Endothelial cell of umbilical vein (primary cell): ENCODE results near the gene CLEC7A. TPM values are rescaled to one million over a fixed set of nuclear protein-coding genes. Genes with fewer than 3 reads are reported as not detected.

Source experiments
- BruUV-seq: library from RNA; stranded (reverse); fragments of 400-500 nt; replicated peaks from 2 replicates; lab custom pipeline; 2021; lab: Mats Ljungman, UMichigan
- CTCF ChIA-PET: fragments of 300-600, 350-600 bp; sonication (Branson Sonifier 250); formaldehyde crosslinking; loops from one replicate; lab custom pipeline; 2021; ENCODE audit warnings: antibody characterized with exemption, inconsistent platforms; lab: Charles Lee
- POLR2A ChIA-PET: fragments of 300-600, 350-600 bp; sonication (Branson Sonifier 250); formaldehyde crosslinking; loops from one replicate; lab custom pipeline; 2021; ENCODE audit warnings: antibody characterized with exemption, inconsistent platforms; lab: Charles Lee
- DNase-seq: peaks from one replicate; pipeline ENCODE4 v3.0.0-alpha.2; 2011; ENCODE audit warnings: low read depth, low spot score
- FAIRE-seq: peaks from 2 replicates; lab custom pipeline; 2011; peaks lifted over from hg19 to GRCh38; lab: Jason Lieb, UNC
- H2AFZ ChIP-seq: 2 replicates; pipeline ENCODE4 v1.6.0; 2012; ENCODE audit warnings: low read depth, low read length, control low read depth, inconsistent platforms
- H3K27ac ChIP-seq: 2 replicates; pipeline ENCODE4 v1.5.1; 2011; ENCODE audit warnings: low read depth, mild to moderate bottlenecking, control low read depth, low read length, moderate library complexity; ENCODE audit not compliant: insufficient read depth
- H3K27me3 ChIP-seq, 2 experiments: 2 replicates each; pipeline versions ENCODE4 v1.6.0 to v1.6.1; 2011; ENCODE audit warnings: low read length in 2 of 2, mixed read lengths in 1 of 2; ENCODE audit not compliant: control insufficient read depth in 2 of 2, insufficient read depth in 2 of 2
- H3K36me3 ChIP-seq, 2 experiments: 2 replicates in 1 of 2; 3 replicates in 1 of 2; pipeline ENCODE4 v1.5.1; 2011; ENCODE audit warnings: low read length in 2 of 2, mild to moderate bottlenecking in 1 of 2, moderate library complexity in 1 of 2; ENCODE audit not compliant: control insufficient read depth in 2 of 2, insufficient read depth in 2 of 2; ENCODE audit errors: extremely low read depth in 1 of 2
- H3K4me1 ChIP-seq: 3 replicates; pipeline ENCODE4 v1.5.1; 2011; ENCODE audit warnings: mild to moderate bottlenecking, low read length; ENCODE audit not compliant: control insufficient read depth, insufficient read depth; ENCODE audit errors: extremely low read depth
- H3K4me2 ChIP-seq: 2 replicates; pipeline ENCODE4 v1.6.1; 2011; ENCODE audit warnings: low read length, control low read depth, mixed read lengths; ENCODE audit not compliant: insufficient read depth
- H3K4me3 ChIP-seq, 3 experiments: fragments of 200-600 bp in 1 of 3; sonication (generic), shearing (Covaris generic) in 1 of 3; replicated peaks in 1 of 3; 2 replicates each; pipeline ENCODE4 v1.5.1; 2011 to 2016; ENCODE audit warnings: control low read depth in 3 of 3, low read length in 3 of 3, mild to moderate bottlenecking in 2 of 3, inconsistent platforms in 1 of 3, low read depth in 1 of 3, moderate library complexity in 1 of 3; ENCODE audit not compliant: insufficient read depth in 1 of 3
- H3K79me2 ChIP-seq: 2 replicates; pipeline ENCODE4 v1.6.0; 2012; ENCODE audit warnings: low read length, inconsistent platforms; ENCODE audit not compliant: control insufficient read depth, insufficient read depth
- H3K9ac ChIP-seq: replicated peaks from 2 replicates; pipeline ENCODE3; 2011; ENCODE audit warnings: low read length, control low read depth; ENCODE audit not compliant: insufficient read depth; ENCODE audit errors: extremely low read depth
- H3K9me1 ChIP-seq: replicated peaks from 3 replicates; pipeline ENCODE4 v1.6.0; 2011; ENCODE audit warnings: mild to moderate bottlenecking, low read length; ENCODE audit not compliant: control insufficient read depth, insufficient read depth; ENCODE audit errors: extremely low read depth
- H3K9me3 ChIP-seq: replicated peaks from 2 replicates; pipeline ENCODE4 v1.5.1; 2012; ENCODE audit warnings: low read length, inconsistent platforms; ENCODE audit not compliant: control insufficient read depth, insufficient read depth
- H4K20me1 ChIP-seq: replicated peaks from 2 replicates; pipeline ENCODE3; 2011; ENCODE audit warnings: mild to moderate bottlenecking, low read length; ENCODE audit not compliant: control insufficient read depth, insufficient read depth; ENCODE audit errors: extremely low read depth
- EZH2 ChIP-seq: IDR thresholded peaks from 2 replicates; pipeline ENCODE4 v1.6.1; 2012; ENCODE audit warnings: borderline replicate concordance, low read depth, mild to moderate bottlenecking, moderate library complexity, low read length, inconsistent platforms; ENCODE audit not compliant: severe bottlenecking
- FOS ChIP-seq: IDR thresholded peaks from 2 replicates; pipeline ENCODE4 v1.6.1; 2011; ENCODE audit warnings: mild to moderate bottlenecking, low read length, moderate library complexity, borderline replicate concordance; ENCODE audit not compliant: insufficient read depth
- GATA2 ChIP-seq: IDR thresholded peaks from 2 replicates; pipeline ENCODE4 v1.7.0; 2011; ENCODE audit warnings: low read depth, mild to moderate bottlenecking, moderate library complexity, mixed read lengths, low read length; ENCODE audit not compliant: insufficient read length, insufficient read depth
- JUN ChIP-seq: IDR thresholded peaks from 2 replicates; pipeline ENCODE4 v1.6.1; 2011; ENCODE audit warnings: borderline replicate concordance, low read depth; ENCODE audit not compliant: insufficient read length, insufficient read depth
- MYC ChIP-seq: IDR thresholded peaks from one replicate; pipeline ENCODE4 v1.6.1; 2011; ENCODE audit warnings: mild to moderate bottlenecking, low read depth, low read length
- POLR2A ChIP-seq: IDR thresholded peaks from 2 replicates; pipeline ENCODE4 v1.6.1; 2012; ENCODE audit warnings: low read depth, mild to moderate bottlenecking, control low read depth, low read length
- POLR2AphosphoS5 ChIP-seq: IDR thresholded peaks from 2 replicates; pipeline ENCODE4 v1.6.1; 2012; ENCODE audit warnings: low read depth, mild to moderate bottlenecking, control low read depth, low read length, moderate library complexity; ENCODE audit not compliant: insufficient read depth
- dilution Hi-C: fragments of 300-500 bp; cut with MboI; formaldehyde crosslinking; loops from one replicate; pipeline ENCODE4 v1.15.0; 2019; ENCODE audit warnings: low sequenced_read_pairs; ENCODE audit not compliant: extremely low pct_ligation_motif_present
- intact Hi-C: fragments of 100-400 bp; cut with micrococcal nuclease; formaldehyde crosslinking; loops from one replicate; pipeline ENCODE4 v1.10.0; 2022
- polyA plus RNA-seq, 4 experiments: library from polyadenylated mRNA; depleted of rRNA in 3 of 4; stranded (reverse) in 3 of 4; unstranded in 1 of 4; fragments of >200 nt; gene quantifications; 2 replicates each; pipeline versions ENCODE4 v1.2.1 to v1.2.3, GENCODE V29; 2011 to 2012; ENCODE audit warnings: missing spikeins in 1 of 4
- total RNA-seq: library from RNA; stranded (reverse); gene quantifications from 2 replicates; pipeline ENCODE4 v1.2.3, GENCODE V29; 2021
- TF ChIP-seq, protein P1 (sequence below): IDR thresholded peaks from 2 replicates; pipeline ENCODE4 v1.6.1; 2011; ENCODE audit not compliant: insufficient read depth, insufficient read length
- TF ChIP-seq, protein P2 (sequence below), 2 donors: IDR thresholded peaks; 1 replicate in 1 of 2; 2 replicates in 1 of 2; pipeline ENCODE4 v1.5.1; 2011; ENCODE audit warnings: low read length in 2 of 2, mild to moderate bottlenecking in 2 of 2, moderate library complexity in 2 of 2, control low read depth in 1 of 2, inconsistent platforms in 1 of 2, low read depth in 1 of 2; ENCODE audit not compliant: insufficient read depth in 1 of 2; ENCODE audit errors: extremely low read depth in 1 of 2

The CLEC7A gene
- total and polyA plus RNA-seq, 2 donors (not counting 3 experiments of a cell fraction or from before 2014, with no cell fraction given): not detected

DNA sequence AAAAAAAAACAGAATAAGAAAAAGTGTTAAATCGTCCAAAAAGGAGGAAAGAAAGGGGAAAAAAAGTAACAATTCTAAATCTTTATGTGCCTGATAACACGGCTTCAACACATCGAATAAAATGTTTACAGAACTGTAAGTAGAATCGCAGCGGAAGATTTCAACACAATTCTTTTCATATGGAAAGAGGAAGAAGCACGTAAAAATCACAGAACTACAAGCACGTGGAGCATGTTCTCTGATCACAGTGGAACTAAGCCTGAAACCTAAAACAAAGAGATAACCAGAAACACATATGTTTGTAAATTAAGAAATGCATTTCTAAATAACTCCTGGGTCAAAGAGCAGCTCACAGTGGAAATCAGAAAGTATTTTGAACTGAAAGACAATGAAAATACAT is 8.7 kb downstream of the CLEC7A start:
- Histone ChIP-seq H3K27ac (no peak overlapping the region), H3K79me2 (no peaks in the 10 kb centered on the region), H3K4me2 (no peak overlapping the region), H3K4me3 (no peak overlapping the region), H3K4me1 (no peaks in the 10 kb centered on the region), H3K9me3 (no peaks in the 10 kb centered on the region), H3K9me1 (no peaks in the 10 kb centered on the region), H4K20me1 (no peaks in the 10 kb centered on the region), H2AFZ (no peak overlapping the region), H3K36me3 (no peaks in the 10 kb centered on the region), H3K9ac (no peak overlapping the region), H3K27me3 (no peaks in the 10 kb centered on the region)
- BruUV-seq: no TSS peak
- TF ChIP-seq, protein P1, sequence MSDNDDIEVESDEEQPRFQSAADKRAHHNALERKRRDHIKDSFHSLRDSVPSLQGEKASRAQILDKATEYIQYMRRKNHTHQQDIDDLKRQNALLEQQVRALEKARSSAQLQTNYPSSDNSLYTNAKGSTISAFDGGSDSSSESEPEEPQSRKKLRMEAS: no peak
- no peak for TF ChIP-seq FOS
- TF ChIP-seq, protein P2, sequence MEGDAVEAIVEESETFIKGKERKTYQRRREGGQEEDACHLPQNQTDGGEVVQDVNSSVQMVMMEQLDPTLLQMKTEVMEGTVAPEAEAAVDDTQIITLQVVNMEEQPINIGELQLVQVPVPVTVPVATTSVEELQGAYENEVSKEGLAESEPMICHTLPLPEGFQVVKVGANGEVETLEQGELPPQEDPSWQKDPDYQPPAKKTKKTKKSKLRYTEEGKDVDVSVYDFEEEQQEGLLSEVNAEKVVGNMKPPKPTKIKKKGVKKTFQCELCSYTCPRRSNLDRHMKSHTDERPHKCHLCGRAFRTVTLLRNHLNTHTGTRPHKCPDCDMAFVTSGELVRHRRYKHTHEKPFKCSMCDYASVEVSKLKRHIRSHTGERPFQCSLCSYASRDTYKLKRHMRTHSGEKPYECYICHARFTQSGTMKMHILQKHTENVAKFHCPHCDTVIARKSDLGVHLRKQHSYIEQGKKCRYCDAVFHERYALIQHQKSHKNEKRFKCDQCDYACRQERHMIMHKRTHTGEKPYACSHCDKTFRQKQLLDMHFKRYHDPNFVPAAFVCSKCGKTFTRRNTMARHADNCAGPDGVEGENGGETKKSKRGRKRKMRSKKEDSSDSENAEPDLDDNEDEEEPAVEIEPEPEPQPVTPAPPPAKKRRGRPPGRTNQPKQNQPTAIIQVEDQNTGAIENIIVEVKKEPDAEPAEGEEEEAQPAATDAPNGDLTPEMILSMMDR (IDR thresholded peaks at IDR 0.05; ENCODE audit: extremely low read depth in 1 of 2, insufficient read depth in 1 of 2, low read depth in 1 of 2, low read length in 2 of 2): no peak
- no peak for FAIRE-seq
- DNase-seq: no peak
- CTCF ChIA-PET: no interaction called here
- POLR2A ChIA-PET: no interaction called here
- dilution Hi-C loops: no loop called here
- intact Hi-C loops: no loop called here

DNA sequence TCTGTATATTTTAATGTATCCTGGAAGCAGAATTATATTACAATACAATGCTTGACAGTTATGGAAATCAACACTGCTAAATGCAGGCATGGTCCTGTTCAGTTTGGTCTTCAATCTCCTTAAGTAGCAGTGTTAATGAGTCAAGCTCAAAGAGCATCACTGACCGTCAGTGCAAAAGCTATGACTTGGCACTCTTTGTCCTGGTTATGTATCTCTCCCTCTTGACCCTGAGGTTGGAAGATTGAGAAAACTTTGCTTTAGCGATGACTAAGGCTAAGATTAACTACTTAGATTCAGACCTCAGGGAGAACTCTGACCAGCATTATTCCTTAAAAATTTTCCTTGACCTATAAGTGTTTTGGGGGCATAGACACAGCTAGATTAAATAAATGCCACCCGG is 10.9 kb downstream of the CLEC7A start:
- POLR2A ChIA-PET: no interaction called here
- DNase-seq (no peak), FAIRE-seq (no peak)
- no peak overlapping the region for H3K4me3 ChIP-seq
- CTCF ChIA-PET: no interaction called here
- no peaks in the 10 kb centered on the region for H3K9me1 ChIP-seq
- no peak overlapping the region for H2AFZ ChIP-seq
- no peaks in the 10 kb centered on the region for H3K4me1 ChIP-seq
- dilution Hi-C loops (no loop called here), intact Hi-C loops (no loop called here)
- no peaks in the 10 kb centered on the region for H4K20me1 ChIP-seq
- no peak overlapping the region for H3K4me2 ChIP-seq
- H3K27ac ChIP-seq: no peak overlapping the region
- H3K9me3 ChIP-seq: no peaks in the 10 kb centered on the region
- no TSS peak for BruUV-seq
- TF ChIP-seq FOS (no peak), POLR2AphosphoS5 (no peak), POLR2A (no peak), JUN (no peak), MYC (no peak), GATA2 (no peak), EZH2 (no peak)
- TF ChIP-seq, protein P2 (IDR thresholded peaks at IDR 0.05; ENCODE audit: extremely low read depth in 1 of 2, insufficient read depth in 1 of 2, low read depth in 1 of 2, low read length in 2 of 2): no peak
- TF ChIP-seq, protein P1: no peak
- no peaks in the 10 kb centered on the region for H3K79me2 ChIP-seq
- H3K36me3 ChIP-seq: no peaks in the 10 kb centered on the region
- H3K9ac ChIP-seq: no peak overlapping the region
- no peaks in the 10 kb centered on the region for H3K27me3 ChIP-seq
